Liver (tissue), 5 donors: ENCODE data around the gene NIP7. TPM values are rescaled to one million over a fixed set of nuclear protein-coding genes. Genes with fewer than 3 reads are reported as not detected.

Source experiments
- EGR1 ChIP-seq, 2 donors: IDR thresholded peaks; 2 replicates each; pipeline ENCODE4 v1.6.1; 2016 to 2018; ENCODE audit warnings: antibody characterized with exemption in 2 of 2, low read depth in 2 of 2
- FOXA1 ChIP-seq: IDR thresholded peaks from 2 replicates; pipeline ENCODE4 v1.6.1; 2016; ENCODE audit warnings: antibody characterized with exemption
- JUND ChIP-seq, 2 donors: IDR thresholded peaks; 2 replicates each; pipeline ENCODE4 v1.6.1; 2016; ENCODE audit warnings: antibody characterized with exemption in 2 of 2
- RAD21 ChIP-seq, 2 donors: IDR thresholded peaks; 2 replicates each; pipeline ENCODE4 v1.6.1; 2016; ENCODE audit warnings: antibody characterized with exemption in 2 of 2, mild to moderate bottlenecking in 2 of 2
- polyA plus RNA-seq, 2 donors: library from polyadenylated mRNA; stranded (reverse) in 1 of 2; unstranded in 1 of 2; fragments of 200-250 nt in 1 of 2; fragments of >200 nt in 1 of 2; fragmentation: Nextera tagmentation in 1 of 2; extraction: Ambion mirVana in 1 of 2; gene quantifications; one replicate each; pipeline versions ENCODE4 v1.2.1 to v1.2.3, GENCODE V29; 2013 to 2015
- total RNA-seq, 2 donors: library from RNA; depleted of rRNA; stranded (reverse); fragments of >200 nt; gene quantifications; one replicate each; pipeline ENCODE4 v1.2.3, GENCODE V29; 2014
- donor health status: healthy.
- donor health status: healthy.
- donor health status: healthy.

The NIP7 gene
- total and polyA plus RNA-seq, 4 donors, result 7.4 to 14.0 (median 11.1) TPM

DNA sequence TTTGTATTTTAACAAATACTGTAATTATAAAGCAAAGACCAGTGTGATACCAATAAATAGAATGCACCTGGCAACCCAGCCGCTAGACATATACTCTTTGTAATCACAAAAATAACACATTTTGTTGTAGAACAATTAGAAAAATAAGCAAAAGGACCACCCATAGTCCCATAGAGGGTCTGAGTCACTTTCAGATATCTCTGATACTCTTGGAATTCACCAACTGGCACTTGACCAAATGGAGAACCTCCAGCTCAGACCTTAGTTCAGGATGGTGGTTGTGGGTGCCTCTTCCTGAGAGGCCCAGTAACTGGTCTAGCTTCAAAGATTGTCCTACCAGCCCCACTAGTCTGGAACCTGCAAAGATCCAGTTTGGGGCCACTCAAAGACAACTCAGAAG lies 47.0 kb downstream of the NIP7 start (continued):
- no peak for TF ChIP-seq EGR1 (IDR thresholded peaks at IDR 0.05; ENCODE audit: low read depth in 2 of 2)
- TF ChIP-seq FOXA1, result no peak
- no peak for TF ChIP-seq JUND (IDR thresholded peaks at IDR 0.05)
- no peak for TF ChIP-seq RAD21 (IDR thresholded peaks at IDR 0.05)

Other genes with a start within 250 kb of the NIP7 start
- under 1 TPM; 0.09 to 0.75 TPM for gene HAS3, start 234.1 kb upstream of the NIP7 start, total RNA-seq
- under 1 TPM; 0.19 to 0.32 TPM for gene HAS3, start 234.1 kb upstream of the NIP7 start, polyA plus RNA-seq
- gene CHTF8, start 207.2 kb upstream of the NIP7 start, total RNA-seq, result 10 to 100 TPM; 52.0 to 56.9 TPM
- 10 to 100 TPM; 15.2 to 51.1 TPM for gene CHTF8, start 207.2 kb upstream of the NIP7 start, polyA plus RNA-seq
- 10 to 100 TPM; 11.3 to 13.8 TPM for gene UTP4, start 207.1 kb upstream of the NIP7 start, total RNA-seq
- 10 to 100 TPM; 11.9 to 12.9 TPM for gene UTP4, start 207.1 kb upstream of the NIP7 start, polyA plus RNA-seq
- gene SNTB2, start 152.6 kb upstream of the NIP7 start, total RNA-seq, result 1 to 10 TPM; 5.6 to 7.8 TPM
- gene SNTB2, start 152.6 kb upstream of the NIP7 start, polyA plus RNA-seq, result 1 to 10 TPM; 2.1 to 2.6 TPM
- gene VPS4A, start 28.4 kb upstream of the NIP7 start, total RNA-seq, result 10 to 100 TPM; 13.3 to 15.2 TPM
- gene VPS4A, start 28.4 kb upstream of the NIP7 start, polyA plus RNA-seq, result 10 to 100 TPM; 13.7 to 15.7 TPM
- 10 to 100 TPM; 16.8 to 31.3 TPM for gene PDF, start 9.2 kb upstream of the NIP7 start, total RNA-seq
- gene PDF, start 9.2 kb upstream of the NIP7 start, polyA plus RNA-seq, result 10 to 100 TPM; 22.2 to 24.0 TPM
- 10 to 100 TPM; 28.8 to 37.4 TPM for gene COG8, start 208 bp upstream of the NIP7 start, total RNA-seq
- gene COG8, start 208 bp upstream of the NIP7 start, polyA plus RNA-seq, result 10 to 100 TPM; 11.2 to 19.6 TPM
- 10 to 100 TPM; 10.6 to 46.2 TPM for gene TMED6, start 12.0 kb downstream of the NIP7 start, total RNA-seq
- 10 to 100 TPM in 1 of 2 donors, under 1 TPM in 1; 0.18 to 11.4 TPM for gene TMED6, start 12.0 kb downstream of the NIP7 start, polyA plus RNA-seq
- gene TERF2, start 46.2 kb downstream of the NIP7 start, total RNA-seq, result 10 to 100 TPM in 1 of 2 donors, 1 to 10 TPM in 1; 8.5 to 11.3 TPM
- 1 to 10 TPM; 5.2 to 7.7 TPM for gene TERF2, start 46.2 kb downstream of the NIP7 start, polyA plus RNA-seq
- gene CYB5B, start 84.8 kb downstream of the NIP7 start, total RNA-seq, result 10 to 100 TPM; 50.8 to 86.3 TPM
- gene CYB5B, start 84.8 kb downstream of the NIP7 start, polyA plus RNA-seq, result 10 to 100 TPM; 38.7 to 40.8 TPM
- 10 to 100 TPM; 15.6 to 21.0 TPM for gene NFAT5, start 226.2 kb downstream of the NIP7 start, total RNA-seq
- 1 to 10 TPM; 1.5 to 6.7 TPM for gene NFAT5, start 226.2 kb downstream of the NIP7 start, polyA plus RNA-seq